Esophagus muscularis mucosa (tissue), 4 donors: ENCODE data around the gene PASK. TPM values are rescaled to one million over a fixed set of nuclear protein-coding genes. Genes with fewer than 3 reads are reported as not detected.
"Not testable (repeated sequence)": the region's sequence is repeated elsewhere in the genome, so short reads cannot be mapped to it uniquely, and the experiment has no call there.

Experiments used
- DNase-seq: peaks from one replicate; pipeline ENCODE4 v3.0.0-alpha.2; 2017; ENCODE audit errors: extremely low spot score
- H3K27ac ChIP-seq, 4 donors: fragments of 200-600 bp; sonication (generic); replicated peaks in 1 of 4; 1 replicate in 3 of 4; 2 replicates in 1 of 4; pipeline ENCODE4 v1.5.1; 2016 to 2019; ENCODE audit warnings: mild to moderate bottlenecking in 1 of 4
- H3K27me3 ChIP-seq, 4 donors: fragments of 200-600 bp; sonication (generic); one replicate each; pipeline versions ENCODE4 v1.5.1 to v1.6.0; 2016 to 2019
- H3K36me3 ChIP-seq, 4 donors: fragments of 200-600 bp; sonication (generic); one replicate each; pipeline ENCODE4 v1.5.1; 2016 to 2019
- H3K4me1 ChIP-seq, 4 donors: fragments of 200-600 bp; sonication (generic); one replicate each; pipeline ENCODE4 v1.5.1; 2016 to 2019
- H3K4me3 ChIP-seq, 4 donors: fragments of 200-600 bp; sonication (generic); 1 replicate in 2 of 4; 2 replicates in 2 of 4; pipeline ENCODE4 v1.5.1; 2016 to 2019; ENCODE audit warnings: mild to moderate bottlenecking in 4 of 4, moderate library complexity in 1 of 4
- H3K9me3 ChIP-seq, 4 donors: fragments of 200-600 bp; sonication (generic); 1 replicate in 3 of 4; 2 replicates in 1 of 4; pipeline ENCODE4 v1.5.1; 2016 to 2019
- EP300 ChIP-seq: sonication (generic); formaldehyde crosslinking; IDR thresholded peaks from one replicate; pipeline ENCODE4 v1.6.1; 2017; ENCODE audit warnings: antibody characterized with exemption
- POLR2A ChIP-seq: fragments of 450-650 bp; IDR thresholded peaks from one replicate; pipeline ENCODE4 v1.6.1; 2017; ENCODE audit warnings: antibody characterized with exemption, moderate library complexity, mild to moderate bottlenecking, low read depth
- POLR2AphosphoS5 ChIP-seq, 2 donors: sonication (generic); formaldehyde crosslinking; IDR thresholded peaks; one replicate each; pipeline ENCODE4 v1.6.1; 2017; ENCODE audit warnings: antibody characterized with exemption in 2 of 2
- WGBS: methylation state at CpG from one replicate; pipeline ENCODE4 v1.1.5; 2018; 5-methylcytosine and 5-hydroxymethylcytosine counted together
- intact Hi-C: fragments of 100-400 bp; cut with DNase I; formaldehyde crosslinking; loops from one replicate; pipeline ENCODE4 v1.15.1; 2023
- total RNA-seq, 4 donors: library from RNA; depleted of rRNA; stranded (reverse); fragments of >200 nt; gene quantifications; one replicate each; pipeline versions ENCODE4 v1.1.0 to v1.2.1, GENCODE V29; 2016
- TF ChIP-seq, protein P1 (sequence below), 3 experiments: fragments of 200-600 bp in 2 of 3; fragments of 450-650 bp in 1 of 3; sonication (generic) in 2 of 3; IDR thresholded peaks; one replicate each; pipeline ENCODE4 v1.5.1; 2017 to 2019; ENCODE audit warnings: antibody characterized with exemption in 3 of 3, mild to moderate bottlenecking in 2 of 3, moderate library complexity in 1 of 3

PASK gene
- total RNA-seq, 4 donors from 2014 or later = 1.5 to 3.3 (median 2.2) TPM

DNA sequence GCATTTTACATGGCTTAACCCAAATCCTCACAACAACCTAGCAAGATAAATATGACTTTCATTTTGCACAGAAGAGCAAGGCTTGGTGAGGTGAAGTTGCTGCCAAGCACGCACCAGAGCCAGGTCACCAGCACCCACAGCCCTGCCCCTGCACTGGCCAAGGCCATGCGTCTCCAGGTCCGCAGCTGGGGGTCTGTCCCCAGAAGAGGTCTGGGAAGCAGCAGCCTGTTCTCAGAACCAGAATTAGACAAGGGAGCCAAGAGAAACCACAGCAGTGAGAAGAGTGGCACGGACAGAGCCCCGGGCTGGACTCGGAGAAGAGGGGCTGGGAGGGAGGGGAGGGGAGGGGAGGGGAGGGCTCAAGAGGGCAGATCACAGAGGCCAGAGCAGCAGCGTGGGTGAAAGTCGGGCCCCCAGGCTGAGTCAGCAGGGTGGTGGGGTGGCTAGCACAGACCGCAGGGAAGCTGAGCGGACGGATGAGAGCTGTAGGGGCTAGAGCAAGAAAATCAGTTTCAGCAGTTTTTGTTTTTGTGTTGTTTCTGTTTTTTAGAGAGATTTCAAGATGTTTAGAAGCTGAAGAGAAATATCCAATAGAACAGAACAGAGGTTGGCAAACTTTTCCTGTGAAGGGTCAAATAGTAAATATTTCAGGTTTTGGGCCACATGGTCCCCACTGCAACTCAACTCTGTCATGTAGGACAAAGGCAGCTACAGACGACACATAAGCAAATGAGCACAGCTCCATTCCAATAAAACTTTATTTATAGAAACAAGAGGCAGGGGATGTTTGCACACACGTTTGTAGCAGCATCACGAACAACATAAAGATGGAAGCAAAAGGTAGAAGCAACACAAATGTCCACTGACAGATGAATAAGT is 39.8 kb downstream of the PASK start:
- H3K27ac ChIP-seq = no peak overlapping the region
- intact Hi-C loops = no loop called here
- 82% methylated on average over 13 of the region's 14 CpGs for WGBS
- DNase-seq = no peak
- TF ChIP-seq POLR2A (no peak), EP300 (no peak), POLR2AphosphoS5 (IDR thresholded peaks at IDR 0.05) (no peak)
- TF ChIP-seq, protein P1, sequence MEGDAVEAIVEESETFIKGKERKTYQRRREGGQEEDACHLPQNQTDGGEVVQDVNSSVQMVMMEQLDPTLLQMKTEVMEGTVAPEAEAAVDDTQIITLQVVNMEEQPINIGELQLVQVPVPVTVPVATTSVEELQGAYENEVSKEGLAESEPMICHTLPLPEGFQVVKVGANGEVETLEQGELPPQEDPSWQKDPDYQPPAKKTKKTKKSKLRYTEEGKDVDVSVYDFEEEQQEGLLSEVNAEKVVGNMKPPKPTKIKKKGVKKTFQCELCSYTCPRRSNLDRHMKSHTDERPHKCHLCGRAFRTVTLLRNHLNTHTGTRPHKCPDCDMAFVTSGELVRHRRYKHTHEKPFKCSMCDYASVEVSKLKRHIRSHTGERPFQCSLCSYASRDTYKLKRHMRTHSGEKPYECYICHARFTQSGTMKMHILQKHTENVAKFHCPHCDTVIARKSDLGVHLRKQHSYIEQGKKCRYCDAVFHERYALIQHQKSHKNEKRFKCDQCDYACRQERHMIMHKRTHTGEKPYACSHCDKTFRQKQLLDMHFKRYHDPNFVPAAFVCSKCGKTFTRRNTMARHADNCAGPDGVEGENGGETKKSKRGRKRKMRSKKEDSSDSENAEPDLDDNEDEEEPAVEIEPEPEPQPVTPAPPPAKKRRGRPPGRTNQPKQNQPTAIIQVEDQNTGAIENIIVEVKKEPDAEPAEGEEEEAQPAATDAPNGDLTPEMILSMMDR (IDR thresholded peaks at IDR 0.05) = no peak
- H3K36me3 ChIP-seq = no peaks in the 10 kb centered on the region
- no peak overlapping the region for H3K4me3 ChIP-seq
- no peaks in the 10 kb centered on the region for H3K9me3 ChIP-seq
- H3K4me1 ChIP-seq = no peaks in the 10 kb centered on the region
- no peaks in the 10 kb centered on the region for H3K27me3 ChIP-seq

DNA sequence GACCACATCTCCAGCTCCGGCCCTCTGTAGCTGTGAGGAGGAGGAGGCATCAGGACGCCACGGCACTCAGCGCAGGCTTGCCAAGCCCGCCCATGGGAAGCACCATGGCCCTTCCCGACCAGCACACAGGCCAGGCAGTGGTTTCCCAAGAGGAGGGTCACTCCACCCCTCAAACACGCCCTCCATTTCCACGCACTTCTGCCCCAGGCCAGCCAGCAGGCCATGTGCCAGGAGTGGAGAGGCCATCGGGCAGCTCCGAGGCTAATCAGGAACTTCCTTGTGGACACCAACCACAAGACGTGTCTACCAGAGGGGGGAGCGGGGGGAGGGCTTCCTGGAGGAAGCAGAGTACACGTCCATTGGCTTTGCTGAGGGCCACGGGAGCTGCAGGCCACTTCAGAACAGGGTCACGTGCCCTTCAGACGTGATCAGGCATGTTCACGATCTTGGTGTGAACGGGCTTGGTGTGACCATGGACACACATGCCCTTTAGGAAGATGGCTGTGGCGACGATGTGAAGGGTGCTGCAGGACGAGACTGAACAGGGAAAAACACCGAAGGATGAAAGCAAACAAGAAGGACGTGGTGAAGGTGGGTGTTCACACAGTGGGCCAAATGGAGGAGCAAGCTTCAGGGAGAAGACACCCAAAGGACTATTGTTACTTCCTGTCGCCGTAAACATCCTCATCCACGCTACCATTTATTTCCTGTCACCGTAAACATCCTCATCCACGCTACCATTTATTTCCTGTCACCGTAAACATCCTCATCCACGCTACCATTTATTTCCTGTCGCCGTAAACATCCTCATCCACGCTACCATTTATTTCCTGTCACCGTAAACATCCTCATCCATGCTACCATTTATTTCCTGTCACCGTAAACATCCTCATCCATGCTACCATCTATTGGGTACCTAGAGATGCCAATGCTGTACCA is 40.7 kb downstream of the PASK start:
- no peak overlapping the region for H3K4me3 ChIP-seq
- TF ChIP-seq POLR2A = no peak
- no peak for TF ChIP-seq EP300
- H3K4me1 ChIP-seq = peaks cover 0 to 3% (median under 1%) of the 10 kb centered on the region in 4 donors
- intact Hi-C loops = no loop called here
- DNase-seq = no peak
- H3K27ac ChIP-seq = no peak overlapping the region
- 82% methylated on average over 30 of the region's 35 CpGs for WGBS
- no peaks in the 10 kb centered on the region for H3K36me3 ChIP-seq
- H3K27me3 ChIP-seq = no peaks in the 10 kb centered on the region
- H3K9me3 ChIP-seq = no peaks in the 10 kb centered on the region

DNA sequence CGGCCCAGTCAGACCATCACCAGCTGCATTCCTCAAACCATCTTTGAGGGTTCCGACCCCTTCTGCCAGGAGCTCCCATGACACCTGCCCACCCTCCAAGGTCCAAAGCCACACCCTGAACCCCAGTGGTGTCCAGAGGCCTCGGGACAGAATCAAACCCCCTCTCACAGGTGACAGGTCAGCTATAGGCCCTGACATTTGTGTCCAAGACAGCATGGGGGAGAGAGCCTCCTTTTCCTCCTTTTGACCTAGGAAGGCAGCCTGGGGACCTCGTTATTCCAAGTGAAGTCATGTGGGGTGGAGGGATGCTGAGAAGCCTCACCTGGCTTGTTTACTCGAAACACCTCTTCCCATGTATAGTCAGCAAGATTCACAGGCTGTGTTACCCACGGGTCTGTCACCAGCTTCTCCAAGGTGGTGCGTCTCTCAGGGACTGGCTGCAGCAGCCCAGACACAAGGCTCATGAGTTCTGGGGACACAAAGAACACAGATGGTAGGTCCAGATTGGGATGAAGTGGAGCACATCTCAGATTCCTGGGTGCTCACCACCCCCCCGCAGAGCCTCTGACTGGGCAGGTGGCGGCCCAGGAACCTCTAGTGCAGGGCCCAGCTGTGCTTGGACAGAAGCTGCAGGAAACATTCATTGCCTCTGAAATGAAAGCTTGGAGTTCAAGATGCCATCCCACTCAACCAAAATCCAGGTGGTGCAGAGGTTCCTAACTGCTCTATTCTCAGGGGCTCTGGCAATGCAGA is 42.1 kb downstream of the PASK start:
- Histone ChIP-seq H3K4me1 (peaks cover 7 to 12% (median 9%) of the 10 kb centered on the region in 4 donors), H3K27me3 (no peaks in the 10 kb centered on the region), H3K27ac (no peak overlapping the region), H3K4me3 (no peak overlapping the region), H3K36me3 (no peaks in the 10 kb centered on the region), H3K9me3 (no peaks in the 10 kb centered on the region)
- WGBS = 91% methylated on average over 7 of the region's 9 CpGs
- no peak for DNase-seq
- intact Hi-C loops = no loop called here
- no peak for TF ChIP-seq POLR2A
- TF ChIP-seq POLR2AphosphoS5 (IDR thresholded peaks at IDR 0.05) = no peak
- TF ChIP-seq, protein P1 (IDR thresholded peaks at IDR 0.05) = no peak
- no peak for TF ChIP-seq EP300

DNA sequence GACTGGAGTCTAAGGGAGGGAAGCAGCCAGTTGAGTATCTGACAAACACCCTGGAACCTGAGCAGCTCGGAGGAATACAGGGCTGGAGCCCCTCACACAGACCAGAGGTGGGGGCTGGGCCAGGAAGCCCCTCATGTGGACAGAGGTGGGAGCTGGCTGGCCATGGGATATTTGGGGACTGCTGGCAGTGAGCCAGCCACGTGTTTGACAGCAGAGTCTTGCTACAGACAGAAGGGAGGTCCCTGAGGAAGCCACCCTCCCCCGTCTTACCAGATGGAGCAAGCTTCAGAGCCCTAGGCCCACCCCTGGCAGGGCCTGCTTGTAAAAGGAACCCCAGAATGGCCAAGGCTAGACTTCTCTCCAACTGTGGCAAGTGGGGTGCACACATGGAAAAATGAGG is 43.6 kb downstream of the PASK start:
- no peaks in the 10 kb centered on the region for H3K36me3 ChIP-seq
- TF ChIP-seq, protein P1 (IDR thresholded peaks at IDR 0.05) = no peak
- TF ChIP-seq EP300 (no peak), POLR2A (no peak), POLR2AphosphoS5 (IDR thresholded peaks at IDR 0.05) (no peak)
- WGBS = 60% methylated on average over 3 of the region's 3 CpGs
- H3K4me1 ChIP-seq = peaks cover 17 to 22% (median 20%) of the 10 kb centered on the region in 4 donors
- DNase-seq = no peak
- intact Hi-C loops = no loop called here
- no peaks in the 10 kb centered on the region for H3K27me3 ChIP-seq
- no peaks in the 10 kb centered on the region for H3K9me3 ChIP-seq
- no peak overlapping the region for H3K27ac ChIP-seq
- no peak overlapping the region for H3K4me3 ChIP-seq

DNA sequence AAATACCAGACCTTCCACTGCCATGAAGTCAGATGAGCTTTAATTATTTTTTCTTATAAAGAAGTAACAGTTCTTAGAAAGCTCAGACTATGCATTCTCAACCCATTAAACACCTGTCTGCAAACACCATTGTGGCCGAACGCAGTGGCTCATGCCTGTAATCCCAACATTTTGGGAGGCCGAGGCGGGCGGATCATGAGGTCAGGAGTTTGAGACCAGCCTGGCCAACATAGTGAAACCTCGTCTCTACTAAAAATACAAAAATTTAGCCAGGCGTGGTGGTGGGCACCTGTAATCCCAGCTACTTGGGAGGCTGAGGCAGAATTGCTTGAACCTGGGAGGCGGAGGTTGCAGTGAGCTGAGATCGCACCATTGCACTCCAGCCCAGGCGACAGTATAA is 44.7 kb downstream of the PASK start:
- WGBS = 91% methylated on average over 10 of the region's 10 CpGs
- intact Hi-C loops = loop anchor here (5.0 kb wide), 1 partner anchor 48 kb away; the partner anchor contains the start of gene PPP1R7
- H3K4me1 ChIP-seq = peaks cover 18 to 32% (median 25%) of the 10 kb centered on the region in 4 donors
- H3K36me3 ChIP-seq, H3K4me3 ChIP-seq, H3K27me3 ChIP-seq, H3K27ac ChIP-seq, DNase-seq, H3K9me3 ChIP-seq: not testable (repeated sequence)
